BJ (cell line): ENCODE results near the gene GSC2. TPM values are rescaled to one million over a fixed set of nuclear protein-coding genes. Genes with fewer than 3 reads are reported as not detected.

Experiments used
- CTCF ChIA-PET: fragments of 350-600 bp; formaldehyde crosslinking; extraction: SDS; loops from one replicate; lab custom pipeline; 2021; ENCODE audit warnings: antibody characterized with exemption, inconsistent platforms; lab: Yijun Ruan, JAX
- POLR2A ChIA-PET: fragments of 300-600 bp; sonication (Branson Sonifier 250); formaldehyde crosslinking; extraction: SDS; loops from one replicate; lab custom pipeline; 2021; ENCODE audit warnings: antibody characterized with exemption; lab: Charles Lee
- DNase-seq: peaks from one replicate; pipeline ENCODE4 v3.0.0-alpha.2; 2011; ENCODE audit warnings: low read depth
- H3K27me3 ChIP-seq: 2 replicates; pipeline ENCODE4 v1.6.0; 2011; ENCODE audit warnings: low read length; ENCODE audit not compliant: control insufficient read depth, insufficient read depth
- H3K36me3 ChIP-seq: 2 replicates; pipeline ENCODE4 v1.5.1; 2011; ENCODE audit warnings: low read length; ENCODE audit not compliant: control insufficient read depth, insufficient read depth
- H3K4me3 ChIP-seq: 2 replicates; pipeline ENCODE4 v1.5.1; 2011; ENCODE audit warnings: low read depth, mild to moderate bottlenecking, control low read depth, low read length
- CTCF ChIP-seq: IDR thresholded peaks from 2 replicates; pipeline ENCODE4 v1.5.1; 2011; ENCODE audit warnings: low read depth, mild to moderate bottlenecking, control low read depth, inconsistent platforms, low read length, moderate library complexity; ENCODE audit not compliant: insufficient read depth
- polyA plus RNA-seq: library from polyadenylated mRNA; depleted of rRNA; stranded (reverse); fragments of >200 nt; gene quantifications from 2 replicates; pipeline ENCODE4 v1.2.3, GENCODE V29; 2011

Gene GSC2
- polyA plus RNA-seq, 1 experiment = not detected

- Histone ChIP-seq H3K27me3 (peaks cover 42% of the 10 kb centered on the region), H3K36me3 (no peaks in the 10 kb centered on the region), H3K4me3 (no peak overlapping the region)
- no peak for DNase-seq
- ChIA-PET CTCF (no interaction called here), POLR2A (no interaction called here)
- no peak for TF ChIP-seq CTCF
Observed at GRCh38 chr22:19150482-19151328, 613 bp upstream of the GSC2 start.

- CTCF ChIA-PET = interaction anchor here (1.3 kb wide), 1 partner anchor 481 kb away, joined by 6 read pairs; no protein-coding TSS in a partner anchor
- POLR2A ChIA-PET = no interaction called here
- no peak for DNase-seq
- no peak for TF ChIP-seq CTCF
- Histone ChIP-seq H3K36me3 (no peaks in the 10 kb centered on the region), H3K27me3 (peaks cover 42% of the 10 kb centered on the region), H3K4me3 (no peak overlapping the region)
Observed at GRCh38 chr22:19149047-19149883, 827 bp downstream of the GSC2 start.

DNA sequence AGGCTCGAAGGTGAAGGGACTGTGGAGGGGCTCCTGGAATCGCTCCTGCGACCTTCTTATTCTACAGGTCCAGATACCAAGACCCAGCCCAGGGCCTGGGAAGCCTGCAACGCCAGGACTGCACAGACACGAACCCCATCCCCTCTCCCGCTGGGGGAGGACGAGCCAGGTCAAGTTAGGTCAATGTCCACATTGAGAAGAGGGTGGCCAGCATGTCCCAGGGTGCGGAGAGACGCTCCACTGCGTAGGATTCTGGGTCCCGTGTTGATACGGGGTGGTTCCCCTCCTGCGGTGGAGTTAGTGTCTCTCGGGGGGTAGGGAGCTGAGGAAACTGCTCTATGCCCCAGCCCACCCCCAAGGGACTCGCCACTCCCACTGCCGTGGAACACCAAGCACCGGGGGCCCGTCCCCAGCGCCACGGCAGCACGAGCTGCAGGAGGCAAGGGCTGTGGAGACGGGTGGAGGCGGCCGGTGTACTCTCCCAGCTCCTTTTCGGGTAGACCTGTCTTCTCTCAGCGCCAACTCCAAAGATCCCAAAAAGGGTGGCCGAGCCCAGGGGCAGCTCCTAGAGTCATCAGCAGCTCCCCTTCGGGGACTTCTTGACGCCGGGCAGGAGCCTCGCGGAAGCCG lies 1.6 kb downstream of the GSC2 start:
- POLR2A ChIA-PET = no interaction called here
- no peak overlapping the region for H3K4me3 ChIP-seq
- CTCF ChIA-PET = interaction anchor here (1.3 kb wide), 1 partner anchor 481 kb away, joined by 6 read pairs; no protein-coding TSS in a partner anchor
- TF ChIP-seq CTCF = no peak
- no peak for DNase-seq
- H3K27me3 ChIP-seq = peaks cover 42% of the 10 kb centered on the region
- no peaks in the 10 kb centered on the region for H3K36me3 ChIP-seq

DNA sequence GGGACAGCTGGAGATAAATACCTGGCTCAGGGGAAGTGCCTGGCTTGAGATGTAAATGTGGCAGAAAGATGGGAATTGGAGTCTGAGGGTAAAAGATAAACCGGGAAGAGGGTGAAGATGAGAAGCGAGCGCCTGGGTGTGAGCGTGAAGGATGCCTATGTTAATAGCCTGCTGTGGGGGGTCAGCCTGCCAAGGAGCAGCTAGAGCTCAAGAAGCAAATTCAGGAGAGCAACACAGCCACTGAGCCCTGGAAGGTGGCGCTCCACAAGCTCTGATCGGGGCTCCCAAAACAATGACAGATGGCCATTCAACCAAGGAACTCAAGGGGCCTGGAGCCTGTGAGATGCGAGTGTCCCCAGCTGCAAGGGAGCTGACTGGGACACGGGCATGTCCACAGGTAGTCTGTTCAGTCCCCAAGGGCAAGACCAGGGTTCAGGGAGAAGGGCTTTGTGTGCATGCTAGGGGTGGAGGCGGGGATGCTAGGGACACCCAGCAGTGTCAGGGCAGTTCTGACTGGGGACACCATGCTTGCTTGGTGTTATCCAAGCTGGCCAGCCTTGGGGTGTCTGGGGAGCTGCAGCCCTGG lies 2.8 kb downstream of the GSC2 start:
- TF ChIP-seq CTCF = no peak
- Histone ChIP-seq H3K4me3 (no peak overlapping the region), H3K27me3 (peaks cover 38% of the 10 kb centered on the region), H3K36me3 (peaks cover 2% of the 10 kb centered on the region)
- ChIA-PET CTCF (interaction anchor here (1.0 kb wide), 1 partner anchor 40 kb away, joined by 3 read pairs; no protein-coding TSS in a partner anchor), POLR2A (no interaction called here)
- DNase-seq = no peak
